SK-N-SH (cell line): Measurements from ENCODE around the gene SPTBN5.

Experiments
- CHD2 ChIP-seq: fragments of 150-350 bp; IDR thresholded peaks from 2 replicates; pipeline ENCODE4 v1.6.1; 2018; ENCODE audit warnings: low read length; ENCODE audit not compliant: partially characterized antibody
- CTCF ChIP-seq: fragments of 200-600 bp; sonication (generic); IDR thresholded peaks from 2 replicates; pipeline ENCODE4 v1.6.1; 2017; ENCODE audit warnings: antibody characterized with exemption, mild to moderate bottlenecking, moderate library complexity
- EZH2phosphoT487 ChIP-seq: fragments of 200-600 bp; sonication (generic); IDR thresholded peaks from 2 replicates; pipeline ENCODE4 v1.6.1; 2017; ENCODE audit warnings: low read depth, mixed run types, mild to moderate bottlenecking, antibody characterized with exemption, moderate library complexity, borderline replicate concordance
- FOXJ3 ChIP-seq: sonication (generic); formaldehyde crosslinking; IDR thresholded peaks from 2 replicates; pipeline ENCODE4 v1.5.1; 2020; ENCODE audit warnings: mild to moderate bottlenecking, missing genetic modification reagents
- FOXM1 ChIP-seq: IDR thresholded peaks from 2 replicates; pipeline ENCODE4 v1.4.0; 2012; ENCODE audit warnings: low read depth, mild to moderate bottlenecking
- GABPA ChIP-seq: IDR thresholded peaks from 2 replicates; pipeline ENCODE4 v1.4.0; 2012; ENCODE audit warnings: low read depth, mild to moderate bottlenecking
- GATA2 ChIP-seq: sonication (generic); formaldehyde crosslinking; IDR thresholded peaks from 2 replicates; pipeline ENCODE4 v1.5.0; 2020; ENCODE audit warnings: mild to moderate bottlenecking, missing genetic modification reagents
- MAX ChIP-seq: IDR thresholded peaks from 2 replicates; pipeline ENCODE4 v1.4.0; 2012; ENCODE audit warnings: low read depth
- NRF1 ChIP-seq: IDR thresholded peaks from 2 replicates; pipeline ENCODE4 v1.6.1; 2012; ENCODE audit warnings: low read depth, mild to moderate bottlenecking, low read length
- POLR2AphosphoS5 ChIP-seq: IDR thresholded peaks from 2 replicates; pipeline ENCODE4 v1.6.1; 2012; ENCODE audit warnings: low read depth, low read length
- SIN3A ChIP-seq: IDR thresholded peaks from 2 replicates; pipeline ENCODE4 v1.6.1; 2012; ENCODE audit warnings: low read depth, mild to moderate bottlenecking, low read length, moderate library complexity, borderline replicate concordance
- SMC3 ChIP-seq: IDR thresholded peaks from 2 replicates; pipeline ENCODE4 v1.6.1; 2012; ENCODE audit warnings: low read depth, low read length, improper control_type of control experiment
- TCF12 ChIP-seq: IDR thresholded peaks from 2 replicates; pipeline ENCODE4 v1.4.0; 2012
- YY1 ChIP-seq: IDR thresholded peaks from 2 replicates; pipeline ENCODE4 v1.4.0; 2012; ENCODE audit warnings: low read depth, mild to moderate bottlenecking

- TF ChIP-seq EZH2phosphoT487 (no peak), CTCF (no peak), YY1 (no peak), MAX (peak; percentile 93), FOXM1 (no peak), GABPA (no peak), SIN3A (peak; percentile 36; the same call in 1 of the 2 replicates), TCF12 (peak; percentile 85), CHD2 (no peak), GATA2 (CRISPR knock-in tag) (no peak), FOXJ3 (no peak), NRF1 (no peak), POLR2AphosphoS5 (0 out of 2 replicates have a peak, but pooled peaks have one; percentile 17), SMC3 (no peak)
These were observed 46.6 kb upstream of the SPTBN5 start for GRCh38 chr15:41940441-41940857.
